NCI-H1092 (cell line): Measurements from ENCODE around the gene TDRKH.
"Not testable (repeated sequence)": the region's sequence is repeated elsewhere in the genome, so short reads cannot be mapped to it uniquely, and the experiment has no call there.

Experiments
- DNase-seq: peaks from one replicate; lab custom pipeline; 2025; lab: John Stamatoyannopoulos, UW

The TDRKH gene

DNA sequence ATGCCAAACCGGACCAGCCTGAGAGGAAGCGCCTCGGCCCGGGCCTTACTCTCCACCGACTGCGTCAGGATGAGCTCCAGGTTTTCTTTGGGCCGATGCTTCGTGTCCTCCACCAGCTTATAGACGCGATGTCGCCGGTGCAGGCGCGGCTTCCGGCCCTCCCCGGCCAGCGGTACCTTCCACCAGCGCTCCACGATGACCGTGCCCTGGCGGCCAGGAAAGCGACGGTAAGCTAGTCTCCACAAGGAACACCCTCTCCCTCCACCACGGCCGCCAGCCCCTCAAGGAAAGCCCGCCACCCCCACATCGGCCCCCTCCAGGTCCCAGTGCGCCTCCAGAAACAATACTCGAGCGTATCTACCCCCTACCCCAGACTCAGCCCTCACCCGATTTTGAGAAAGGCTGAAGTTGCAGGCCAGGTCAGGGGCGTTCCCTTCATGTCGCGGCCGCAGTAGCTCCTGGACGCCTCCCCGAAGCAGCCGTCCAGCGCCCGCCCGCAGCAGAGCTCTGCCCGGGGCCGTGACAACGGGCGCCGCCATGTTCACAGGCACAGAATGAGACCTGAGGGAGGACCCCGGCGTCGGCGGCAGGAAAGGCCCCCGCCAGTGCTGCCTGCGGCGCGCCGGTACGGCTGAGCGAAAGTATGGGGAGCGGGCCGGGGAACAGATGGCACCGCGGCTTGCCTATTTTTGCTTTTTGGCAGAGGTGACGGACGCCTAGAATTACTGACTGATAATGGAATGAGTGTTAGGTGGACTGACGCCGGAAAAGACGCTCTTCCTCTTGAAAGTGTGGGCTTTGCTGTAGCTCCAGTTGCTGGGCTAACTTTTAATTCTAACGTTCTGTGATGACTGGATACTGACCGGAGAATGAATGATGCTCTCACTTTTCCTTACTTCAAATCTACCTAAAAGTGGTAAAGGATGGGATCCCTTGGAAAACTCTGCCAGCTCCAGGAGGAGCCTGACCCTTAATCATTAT, 27.1 kb downstream of the TDRKH start, which contains the start of gene MRPL9:
Gene MRPL9 (minus strand): TSS at position 556 of the 981 bp plus-strand sequence. CDS start 17 bp downstream, at position 539.
- peak; percentile 70 for DNase-seq

DNA sequence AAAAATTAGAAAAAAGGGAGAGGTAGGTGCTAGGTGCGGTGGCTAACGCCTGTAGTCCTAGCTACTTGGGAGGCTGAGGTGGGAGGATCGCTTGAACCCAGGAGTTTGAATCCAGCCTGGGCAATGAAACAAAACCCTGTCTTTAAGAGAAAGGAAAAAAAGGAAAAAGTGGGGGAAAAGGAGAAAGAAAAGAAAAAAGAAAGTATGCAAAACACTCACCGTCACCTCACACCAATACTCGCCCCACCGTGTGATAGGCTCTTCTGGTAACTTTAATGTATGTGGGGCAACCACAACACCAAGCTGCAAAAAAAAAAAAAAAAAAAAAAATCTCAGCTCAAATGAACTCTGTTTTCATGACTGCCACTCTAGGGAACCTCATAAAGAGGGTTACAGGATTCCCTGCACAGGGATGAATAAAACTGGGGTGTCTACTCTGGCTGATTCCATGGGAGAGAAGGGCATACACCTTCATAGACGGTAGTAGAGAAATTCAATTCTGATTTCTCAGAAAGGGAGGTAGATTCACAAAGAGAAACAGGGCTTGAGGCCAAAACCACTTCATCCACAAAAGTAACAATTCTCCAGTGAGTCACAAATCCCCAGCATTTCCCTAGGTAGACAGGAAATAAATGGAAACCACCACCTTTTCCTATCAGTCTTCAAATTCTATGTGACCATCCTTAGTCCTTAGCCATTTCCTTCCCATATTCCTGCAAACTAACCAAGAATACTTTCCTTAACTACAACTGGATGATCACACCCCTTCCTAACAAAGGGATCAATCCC, 29.5 kb downstream of the TDRKH start:
- DNase-seq = no peak

DNA sequence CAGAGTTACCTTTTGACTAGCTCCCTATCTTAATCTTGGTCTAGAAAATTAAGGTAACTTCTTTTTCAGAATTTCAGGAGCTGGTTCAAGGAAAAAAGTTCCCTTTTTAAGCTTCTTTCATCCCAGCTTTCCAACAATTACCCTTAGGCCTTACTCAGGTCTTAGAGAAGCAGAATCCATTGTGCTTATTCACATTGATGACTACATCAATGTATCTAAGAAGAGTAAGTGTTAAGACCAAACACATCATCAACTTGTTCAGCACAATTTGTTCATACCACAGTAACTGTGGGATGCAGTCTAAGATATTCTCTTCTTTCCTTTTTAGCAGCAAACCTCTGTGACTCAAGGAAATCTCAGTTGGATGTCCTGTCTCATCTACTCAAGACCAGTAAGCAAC, 31.1 kb downstream of the TDRKH start:
- DNase-seq = no peak

DNA sequence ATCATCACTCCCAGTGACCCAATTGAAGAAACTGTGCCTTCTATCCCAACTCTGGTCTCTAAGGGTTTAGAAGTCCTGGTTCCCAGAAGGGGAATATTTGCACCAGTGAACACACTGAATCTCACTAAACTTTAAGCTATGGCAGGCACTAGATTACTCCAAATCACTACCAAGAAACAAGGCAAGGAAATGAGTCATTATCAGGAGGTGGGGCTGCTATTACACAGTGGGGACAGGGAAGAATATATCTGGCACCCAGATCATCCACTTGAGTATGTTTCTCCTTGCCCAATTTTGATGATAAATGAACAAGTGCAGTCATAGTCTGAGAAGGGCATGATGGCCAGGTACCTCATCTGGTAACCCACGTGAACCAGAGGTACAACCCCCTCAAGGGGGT, 34.0 kb downstream of the TDRKH start:
- DNase-seq = no peak

DNA sequence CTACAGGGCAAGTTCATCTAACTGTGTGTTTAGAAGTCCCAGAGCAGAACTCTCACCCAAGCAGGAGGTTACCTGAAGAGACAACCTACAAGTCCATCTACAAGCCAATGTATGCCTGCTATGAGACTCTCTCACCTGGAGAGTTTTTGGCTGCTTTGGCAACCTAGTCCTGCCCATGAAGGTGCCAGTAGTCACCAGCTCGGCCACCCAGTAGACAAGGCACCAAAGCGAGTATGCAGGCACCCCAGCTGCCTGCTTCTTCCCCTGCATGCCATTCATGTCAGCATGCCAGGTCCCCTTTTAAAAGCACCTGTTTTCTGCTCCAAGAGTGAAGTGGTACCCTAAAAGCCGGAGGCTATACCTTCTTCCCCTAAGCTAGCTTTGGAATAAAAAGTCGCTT, 48.8 kb downstream of the TDRKH start:
- no peak for DNase-seq

DNA sequence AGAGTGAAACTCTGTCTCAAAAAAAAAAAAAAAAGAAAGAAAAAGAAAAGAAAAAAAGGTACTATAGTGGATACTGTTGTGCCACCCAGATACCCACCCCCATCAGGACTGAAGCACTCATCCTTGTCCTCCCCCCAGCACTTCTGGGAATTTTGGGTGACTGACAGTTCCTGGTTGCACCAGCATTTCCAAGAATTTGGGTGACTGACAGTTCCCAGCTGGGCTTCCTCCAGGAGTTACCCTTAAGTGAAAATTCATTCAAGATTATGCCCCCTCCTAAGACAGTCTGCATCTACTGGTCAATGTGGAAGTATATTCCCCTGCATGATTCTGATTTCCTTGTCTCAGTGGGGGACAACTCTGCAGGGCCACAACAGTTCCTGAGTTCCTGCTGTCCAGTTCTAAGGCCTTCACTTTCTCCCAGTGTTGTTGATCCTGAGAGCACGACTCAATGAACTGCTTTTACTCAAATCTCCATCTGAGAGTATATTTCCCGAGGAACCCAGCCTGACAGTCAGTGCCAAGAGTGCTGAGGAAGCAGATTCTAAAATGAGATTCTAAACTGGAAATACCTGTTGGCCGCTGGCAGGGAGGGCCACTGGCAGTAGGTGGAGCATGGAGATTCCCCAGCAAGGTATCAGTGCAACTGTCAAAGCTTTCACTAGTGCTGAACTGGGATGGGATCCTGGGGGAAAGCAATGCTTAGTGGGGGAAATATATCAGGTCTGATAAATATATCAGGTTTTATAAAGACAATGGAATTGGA, 50.5 kb downstream of the TDRKH start:
- DNase-seq = no peak

DNA sequence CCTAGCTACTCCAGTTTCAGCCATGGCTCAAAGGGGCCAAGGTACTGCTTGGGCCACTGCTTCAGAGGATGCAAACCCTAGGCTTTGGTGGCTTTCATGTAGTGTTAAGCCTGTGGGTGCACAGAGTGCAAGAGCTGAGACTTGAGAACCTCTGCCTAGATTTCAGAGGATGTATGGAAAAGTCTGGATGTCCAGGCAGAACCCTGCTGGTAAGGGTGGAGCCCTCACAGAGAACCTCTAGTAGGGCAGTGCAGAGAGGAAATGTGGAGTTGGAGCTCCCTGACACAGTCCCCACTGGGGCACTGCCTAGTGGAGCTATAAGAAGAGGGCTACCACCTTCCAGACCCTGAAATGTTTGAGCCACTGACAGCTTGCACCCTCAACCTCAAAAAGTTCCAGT, 52.8 kb downstream of the TDRKH start:
- DNase-seq = no peak

DNA sequence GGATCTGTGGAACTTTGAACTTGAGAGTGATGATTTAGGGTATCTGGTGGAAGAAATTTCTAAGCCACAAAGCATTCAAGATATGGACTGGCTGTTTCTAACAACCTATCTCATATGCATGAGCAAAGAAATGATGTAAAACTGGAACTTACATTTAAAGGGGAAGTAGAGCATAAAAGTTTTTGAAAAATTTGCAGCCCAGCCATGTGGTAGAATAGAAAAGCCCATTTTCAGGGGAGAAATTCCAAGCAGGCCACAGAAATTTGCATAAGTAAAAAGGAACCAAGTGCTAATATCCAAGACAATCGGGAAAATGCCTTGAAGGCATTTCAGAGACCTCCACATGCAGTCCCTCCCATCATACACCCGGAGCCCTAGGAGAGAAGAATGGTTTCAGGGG, 53.3 kb downstream of the TDRKH start:
- DNase-seq = no peak

DNA sequence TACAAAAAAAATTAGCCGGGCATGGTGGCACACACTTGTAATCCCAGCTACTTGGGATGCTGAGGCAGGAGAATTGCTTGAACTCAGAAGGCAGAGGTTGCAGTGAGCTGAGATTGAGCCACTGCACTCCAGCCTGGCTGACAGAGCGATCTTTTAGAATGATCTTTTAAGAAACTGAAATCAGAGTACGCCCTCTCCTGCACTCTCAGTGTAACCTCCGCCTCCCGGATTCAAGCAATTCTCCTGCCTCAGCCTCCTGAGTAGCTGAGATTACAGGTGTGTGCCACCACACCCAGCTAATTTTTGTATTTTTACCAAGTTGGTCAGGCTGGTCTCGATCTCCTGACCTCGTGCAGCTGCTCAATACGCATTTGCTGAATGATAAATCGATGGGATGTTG, 56.3 kb downstream of the TDRKH start:
- DNase-seq = not testable (repeated sequence)

DNA sequence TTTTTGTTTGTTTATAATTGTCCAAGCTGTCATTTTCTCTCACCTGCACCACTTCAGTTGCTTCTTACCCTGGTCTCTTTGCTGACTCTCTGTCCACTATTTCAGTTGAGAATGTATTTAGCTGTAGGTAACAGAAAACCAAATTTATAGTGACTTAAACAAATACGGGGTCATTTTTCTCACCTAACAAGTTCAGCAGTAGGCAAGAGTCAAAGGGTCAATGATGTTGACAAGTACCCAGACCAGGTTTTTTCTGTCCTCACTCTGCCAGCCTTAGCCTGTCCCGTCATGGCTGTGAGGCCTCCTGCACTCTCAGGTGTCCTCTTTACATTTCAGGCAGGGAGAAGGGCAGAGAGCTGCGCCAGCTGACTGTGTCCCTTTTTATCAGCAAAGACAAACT, 57.2 kb downstream of the TDRKH start:
- DNase-seq = no peak

DNA sequence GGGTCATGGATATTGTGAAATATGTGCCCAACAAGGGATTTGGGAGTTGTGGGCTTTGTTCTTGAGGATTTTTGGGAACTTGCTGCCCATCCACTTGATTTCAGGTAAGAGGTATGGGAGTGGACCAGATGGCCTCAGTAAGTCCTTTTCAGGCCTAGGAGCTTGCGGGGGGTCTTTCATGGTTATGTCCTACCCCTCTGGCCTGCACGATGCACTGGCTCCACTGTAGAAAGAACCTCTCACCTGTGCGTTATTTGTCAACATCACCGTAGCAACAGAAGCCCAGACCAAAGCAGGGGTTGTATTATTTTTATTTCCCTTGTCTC, 60.4 kb downstream of the TDRKH start:
- no peak for DNase-seq

DNA sequence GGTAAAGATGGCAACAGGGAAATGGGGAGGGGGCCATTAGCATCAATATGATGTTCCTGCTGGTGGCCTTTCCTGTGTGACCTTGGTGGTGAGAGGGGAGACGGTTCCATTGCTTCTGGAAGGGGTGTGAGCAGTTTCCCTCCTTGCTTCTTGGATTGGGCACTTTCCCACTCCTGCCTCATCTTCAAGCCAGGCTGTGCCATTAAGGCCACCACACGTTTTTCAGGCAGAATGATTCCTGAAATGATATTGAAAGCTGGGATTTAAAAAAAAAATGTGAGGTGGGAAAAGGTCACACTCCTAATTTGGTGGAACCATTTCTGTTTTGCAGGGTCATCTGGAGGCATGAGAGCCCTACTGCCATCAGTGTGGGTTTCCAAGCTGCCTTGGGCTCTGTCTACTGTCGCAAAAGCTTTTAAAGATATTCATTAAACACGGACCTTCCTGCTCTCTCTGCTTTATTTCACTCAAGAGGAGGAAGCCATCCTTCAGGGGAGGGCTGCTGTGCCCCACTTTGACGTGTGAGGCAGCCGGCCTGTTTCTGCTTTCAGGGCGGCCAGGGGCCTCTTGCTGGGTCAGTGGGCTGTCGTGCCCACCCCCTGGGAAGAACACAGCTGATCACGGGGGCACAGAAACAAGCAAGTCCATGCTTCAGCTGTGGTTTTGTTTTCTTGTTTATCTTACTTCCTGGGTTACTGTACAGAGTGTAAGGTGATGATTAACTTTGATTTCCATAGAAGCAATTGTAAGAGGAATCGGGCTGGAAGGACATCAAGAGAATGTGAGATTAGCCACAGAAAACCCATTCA, 60.9 kb downstream of the TDRKH start:
- no peak for DNase-seq

DNA sequence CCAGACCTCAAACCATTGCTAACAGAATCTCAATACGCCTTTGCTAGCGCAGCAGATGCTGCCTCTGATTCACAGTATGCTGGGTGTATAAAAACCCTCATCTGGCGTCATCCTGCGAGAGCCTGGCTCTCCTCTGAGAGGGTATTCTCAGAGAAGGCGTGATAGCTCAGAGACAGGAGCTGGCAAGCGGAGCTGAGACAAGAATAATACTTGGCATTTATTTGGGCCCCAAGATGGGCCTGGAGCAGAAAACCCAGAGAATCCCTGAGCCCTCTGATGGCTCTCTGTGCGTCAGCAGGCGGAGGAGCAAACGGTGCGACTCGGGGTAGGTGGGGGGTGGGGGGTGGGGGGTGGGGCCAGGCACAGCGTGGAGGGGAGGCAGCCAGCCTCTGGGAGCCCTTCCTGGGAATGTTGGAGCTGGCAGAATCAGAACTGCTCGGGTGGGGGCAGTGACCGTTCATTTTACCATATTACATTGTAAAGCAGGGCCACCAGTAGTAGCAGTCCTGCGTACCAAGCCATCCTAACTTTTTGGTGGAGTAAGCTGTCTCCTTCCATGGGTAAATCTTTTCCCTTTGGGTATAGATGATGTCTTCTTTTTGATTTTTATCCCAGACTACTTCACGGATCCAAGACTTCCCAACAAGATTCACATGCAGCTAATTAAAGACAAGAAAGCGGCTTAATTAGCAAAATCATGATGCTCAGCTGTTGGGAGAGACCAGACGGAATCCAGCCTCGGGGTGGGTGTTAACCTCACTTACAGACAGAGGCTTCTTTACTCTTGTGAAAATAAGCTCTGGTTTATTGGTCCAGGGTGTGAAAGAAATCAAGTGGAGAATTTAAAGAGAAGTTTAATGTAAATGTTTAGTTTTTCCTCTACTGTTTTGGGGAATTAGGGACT, 61.9 kb downstream of the TDRKH start:
- DNase-seq = no peak

DNA sequence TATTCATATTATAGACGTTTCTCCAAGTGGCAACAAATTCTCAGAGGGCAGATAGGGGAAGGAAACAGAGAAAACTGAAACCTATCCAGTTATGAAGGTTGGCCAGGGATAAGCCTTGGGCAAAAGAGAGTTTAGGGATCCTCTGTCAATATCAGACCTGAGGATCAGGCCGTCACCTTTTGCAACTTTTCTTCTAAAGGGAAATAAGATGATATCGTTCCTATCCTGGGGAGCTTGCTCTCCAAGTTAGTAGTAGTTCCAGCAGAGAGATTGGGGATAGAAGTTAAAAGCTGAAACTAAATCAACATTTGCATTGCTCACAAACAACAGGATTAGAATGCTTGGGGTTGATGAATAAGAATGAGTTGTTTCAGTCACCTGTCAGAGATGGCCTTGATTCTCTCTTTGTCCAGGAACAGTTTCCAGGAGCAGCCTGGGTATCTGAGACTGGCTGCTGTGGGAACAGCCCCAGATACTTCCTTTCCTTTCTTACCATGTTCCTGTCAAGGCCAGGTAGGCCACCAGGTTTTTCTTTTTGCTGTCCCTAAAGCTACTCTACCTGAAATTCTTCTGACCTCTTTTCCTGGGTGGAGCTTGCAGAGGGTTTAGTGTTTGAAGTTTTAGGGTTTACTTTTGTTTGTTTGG, 66.5 kb downstream of the TDRKH start:
- DNase-seq = no peak
